NB4 (cell line): ENCODE data around the gene REG3A.

Experiments
- CTCF ChIP-seq: IDR thresholded peaks from one replicate; pipeline ENCODE4 v1.5.1; 2012; ENCODE audit warnings: low read depth, low read length
- MYC ChIP-seq: IDR thresholded peaks from 2 replicates; pipeline ENCODE4 v1.6.1; 2011; ENCODE audit warnings: low read depth, low read length

- no peak for TF ChIP-seq CTCF
- TF ChIP-seq MYC = no peak
These were observed 3.6 kb downstream of the REG3A start for GRCh38 chr2:79155826-79156476.
